GM20000 (cell line): ENCODE measurements around the gene CLRN3.

ENCODE experiments used
- DNase-seq: peaks from one replicate; pipeline ENCODE4 v3.0.0; 2012; ENCODE audit warnings: low spot score
- TF ChIP-seq, protein P1 (sequence below): IDR thresholded peaks from 2 replicates; pipeline ENCODE4 v1.5.1; 2012; ENCODE audit warnings: mild to moderate bottlenecking, control low read depth; ENCODE audit errors: extremely low read depth, missing control alignments

The CLRN3 gene

DNA sequence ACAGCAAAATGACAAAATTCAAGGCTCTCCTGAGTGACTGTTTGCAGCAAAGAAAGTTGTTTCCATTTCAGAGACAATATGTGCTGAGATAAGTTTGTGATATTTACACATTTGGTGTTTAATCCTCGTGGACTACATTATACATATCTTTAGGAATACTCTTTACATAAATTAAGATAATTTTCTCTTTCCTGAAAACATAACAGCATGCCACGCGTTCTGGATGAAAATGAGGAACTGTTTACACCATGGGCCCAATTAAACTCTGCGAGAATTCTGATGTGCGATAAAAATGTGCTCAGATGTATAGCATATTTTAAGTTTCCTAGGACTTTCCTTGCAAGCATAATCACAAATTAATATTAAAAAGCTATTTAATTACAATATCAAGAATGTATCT lies 40.5 kb upstream of the CLRN3 start:
- no peak for DNase-seq
- TF ChIP-seq, protein P1, sequence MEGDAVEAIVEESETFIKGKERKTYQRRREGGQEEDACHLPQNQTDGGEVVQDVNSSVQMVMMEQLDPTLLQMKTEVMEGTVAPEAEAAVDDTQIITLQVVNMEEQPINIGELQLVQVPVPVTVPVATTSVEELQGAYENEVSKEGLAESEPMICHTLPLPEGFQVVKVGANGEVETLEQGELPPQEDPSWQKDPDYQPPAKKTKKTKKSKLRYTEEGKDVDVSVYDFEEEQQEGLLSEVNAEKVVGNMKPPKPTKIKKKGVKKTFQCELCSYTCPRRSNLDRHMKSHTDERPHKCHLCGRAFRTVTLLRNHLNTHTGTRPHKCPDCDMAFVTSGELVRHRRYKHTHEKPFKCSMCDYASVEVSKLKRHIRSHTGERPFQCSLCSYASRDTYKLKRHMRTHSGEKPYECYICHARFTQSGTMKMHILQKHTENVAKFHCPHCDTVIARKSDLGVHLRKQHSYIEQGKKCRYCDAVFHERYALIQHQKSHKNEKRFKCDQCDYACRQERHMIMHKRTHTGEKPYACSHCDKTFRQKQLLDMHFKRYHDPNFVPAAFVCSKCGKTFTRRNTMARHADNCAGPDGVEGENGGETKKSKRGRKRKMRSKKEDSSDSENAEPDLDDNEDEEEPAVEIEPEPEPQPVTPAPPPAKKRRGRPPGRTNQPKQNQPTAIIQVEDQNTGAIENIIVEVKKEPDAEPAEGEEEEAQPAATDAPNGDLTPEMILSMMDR: no peak

DNA sequence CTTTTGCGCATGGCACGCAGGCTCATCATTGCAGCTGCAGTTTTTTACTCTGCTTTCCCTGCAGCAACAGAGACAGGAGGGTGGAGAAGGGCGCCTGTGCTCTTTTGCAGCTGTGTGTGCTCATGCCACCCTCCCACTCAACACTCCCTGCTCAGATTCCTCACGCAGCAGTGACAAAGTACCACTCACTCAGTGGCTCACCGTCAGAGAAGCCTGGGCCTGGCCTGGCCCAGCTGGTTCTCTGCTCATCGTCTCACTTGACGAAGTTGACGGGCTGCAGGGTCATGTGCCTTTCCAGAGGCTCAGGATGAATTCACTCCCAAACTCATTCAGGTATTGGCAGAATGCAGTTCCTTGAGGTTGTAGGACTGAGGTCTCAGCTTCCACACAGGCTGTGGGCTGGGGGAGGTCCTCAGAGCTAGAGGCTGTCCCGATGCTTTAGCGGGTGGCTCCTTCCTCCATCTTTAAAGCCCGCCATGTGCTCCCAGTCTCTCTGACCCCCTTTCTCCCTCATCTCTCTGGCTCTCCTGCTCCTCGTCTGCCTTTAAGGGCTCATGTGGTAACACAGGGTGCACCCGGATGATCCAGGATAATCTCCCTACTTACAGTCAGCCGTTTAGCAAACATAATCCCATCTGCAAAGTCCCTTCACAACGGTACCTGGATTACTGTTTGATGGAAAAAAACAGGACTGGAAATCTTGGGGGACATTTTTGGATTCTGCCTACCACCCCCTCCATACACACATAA lies 40.0 kb upstream of the CLRN3 start:
- TF ChIP-seq, protein P1: no peak
- DNase-seq: no peak

DNA sequence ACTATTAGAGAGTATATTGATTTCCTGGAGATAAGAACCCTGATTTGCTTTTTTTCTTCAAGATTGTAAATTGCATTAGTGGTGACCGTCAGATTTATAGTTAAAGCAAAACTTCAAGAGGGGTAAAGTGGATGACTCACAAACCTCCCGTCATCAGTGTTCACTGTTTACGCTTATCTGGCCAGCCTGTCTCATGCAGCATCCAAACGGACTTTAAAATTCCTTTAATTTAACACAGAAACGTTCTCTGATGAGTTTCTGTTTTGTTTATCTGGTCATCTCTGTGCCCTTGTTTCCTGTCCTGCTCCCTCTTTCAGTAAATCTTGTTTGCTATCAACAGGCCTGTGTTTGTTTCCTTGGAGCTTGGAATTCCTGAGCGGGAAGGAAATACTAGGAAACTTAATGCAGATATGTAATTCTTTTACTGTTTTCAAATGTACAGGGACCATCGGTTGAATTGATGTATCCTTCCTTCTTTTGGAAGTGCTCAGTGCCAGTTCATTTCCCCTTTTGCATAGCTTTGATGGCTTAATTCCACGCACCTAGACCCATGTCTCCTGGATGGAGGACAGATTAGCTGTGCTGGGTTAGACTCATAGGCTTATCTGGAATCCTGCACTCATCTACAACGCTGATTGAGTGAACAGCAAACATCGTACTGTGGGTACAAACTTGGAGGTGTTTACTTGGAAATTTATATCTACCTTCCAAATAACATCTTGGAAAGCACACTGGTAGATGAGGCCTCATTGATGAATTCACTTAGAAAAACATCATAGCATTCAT lies 35.5 kb upstream of the CLRN3 start:
- TF ChIP-seq, protein P1: no peak
- no peak for DNase-seq

DNA sequence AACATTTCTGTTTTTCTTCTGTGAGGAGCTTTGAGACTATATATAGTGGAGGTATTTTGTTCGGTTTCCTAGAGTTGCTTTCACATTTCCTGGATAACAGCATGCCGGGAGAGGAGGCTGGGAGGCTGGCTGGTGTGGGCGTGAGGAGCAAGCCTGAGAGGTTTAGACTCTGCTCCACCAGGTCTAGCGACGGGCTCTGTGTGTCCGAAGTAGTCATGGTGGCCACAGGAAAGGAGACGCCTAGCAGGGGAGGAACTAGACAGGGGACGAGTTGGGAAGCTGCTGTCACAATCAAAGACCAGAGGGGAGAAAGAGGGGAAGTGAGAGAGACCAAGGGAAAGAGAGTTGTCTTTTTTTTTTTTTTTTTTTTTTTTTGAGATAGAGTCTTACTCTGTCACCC lies 33.7 kb upstream of the CLRN3 start:
- DNase-seq: no peak
- TF ChIP-seq, protein P1: no peak

DNA sequence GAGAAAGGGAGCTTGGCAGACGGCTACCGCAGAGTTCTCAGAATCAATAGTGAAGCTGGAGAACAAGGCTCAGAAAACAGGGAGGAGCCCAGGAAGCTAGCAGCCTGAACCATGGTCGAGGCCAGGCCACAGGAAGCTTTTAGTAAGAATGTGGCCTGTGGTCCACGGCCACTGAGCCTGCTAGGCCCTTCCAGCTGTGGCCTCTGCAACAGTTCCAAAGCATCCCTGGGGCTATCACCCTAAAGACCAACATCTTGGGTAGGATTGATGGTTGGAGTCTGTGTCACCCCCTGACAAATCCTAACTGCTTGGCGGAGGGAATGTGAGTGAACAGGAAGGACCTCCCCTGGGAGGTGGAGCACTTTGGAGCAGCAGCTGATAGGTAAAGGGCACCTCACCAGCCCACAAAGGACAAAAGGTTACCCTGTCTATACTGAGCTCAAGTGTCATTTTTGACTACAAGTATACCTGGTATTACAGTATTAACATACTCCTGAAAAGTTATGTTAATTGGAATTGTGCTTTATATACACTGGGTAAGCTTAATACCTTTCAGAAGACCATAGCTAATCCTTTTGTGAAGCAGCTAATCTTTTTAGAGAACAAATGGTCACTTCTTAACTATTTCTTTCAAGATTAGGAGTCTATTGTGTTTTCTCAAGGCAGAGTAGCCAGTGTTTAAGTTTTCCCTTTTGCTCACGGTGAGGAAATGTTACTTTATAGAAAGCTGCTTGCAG lies 32.9 kb upstream of the CLRN3 start:
- TF ChIP-seq, protein P1: no peak
- DNase-seq: no peak

DNA sequence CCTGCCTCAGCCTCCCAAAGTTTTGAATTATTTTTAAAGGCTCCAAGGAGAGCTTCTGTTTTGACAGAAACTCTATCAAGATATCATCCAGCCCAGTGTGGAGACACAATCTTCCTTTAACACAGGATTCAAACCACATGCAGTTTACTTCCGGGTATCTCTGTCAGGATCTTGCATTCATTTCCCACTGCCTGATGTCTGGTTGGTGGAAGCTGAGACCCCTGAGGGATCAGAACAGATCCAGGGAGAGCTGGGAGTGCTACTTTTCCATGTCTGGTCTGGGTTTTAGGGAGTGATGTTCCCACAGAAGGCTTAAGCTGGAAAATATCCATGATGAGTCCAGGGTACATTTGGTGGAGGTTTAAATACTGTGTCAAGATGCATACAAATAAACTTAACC lies 30.9 kb upstream of the CLRN3 start:
- DNase-seq: no peak
- TF ChIP-seq, protein P1: no peak
